ENCODE measurements around the gene IL15.
"Not testable (repeated sequence)": the region's sequence is repeated elsewhere in the genome, so short reads cannot be mapped to it uniquely, and the experiment has no call there.

The IL15 gene

GRCh38 chr4:141703497-141703896, 67.1 kb downstream of the IL15 start:
- DNase-seq (ENCODE audit: low spot score): no peak

DNA sequence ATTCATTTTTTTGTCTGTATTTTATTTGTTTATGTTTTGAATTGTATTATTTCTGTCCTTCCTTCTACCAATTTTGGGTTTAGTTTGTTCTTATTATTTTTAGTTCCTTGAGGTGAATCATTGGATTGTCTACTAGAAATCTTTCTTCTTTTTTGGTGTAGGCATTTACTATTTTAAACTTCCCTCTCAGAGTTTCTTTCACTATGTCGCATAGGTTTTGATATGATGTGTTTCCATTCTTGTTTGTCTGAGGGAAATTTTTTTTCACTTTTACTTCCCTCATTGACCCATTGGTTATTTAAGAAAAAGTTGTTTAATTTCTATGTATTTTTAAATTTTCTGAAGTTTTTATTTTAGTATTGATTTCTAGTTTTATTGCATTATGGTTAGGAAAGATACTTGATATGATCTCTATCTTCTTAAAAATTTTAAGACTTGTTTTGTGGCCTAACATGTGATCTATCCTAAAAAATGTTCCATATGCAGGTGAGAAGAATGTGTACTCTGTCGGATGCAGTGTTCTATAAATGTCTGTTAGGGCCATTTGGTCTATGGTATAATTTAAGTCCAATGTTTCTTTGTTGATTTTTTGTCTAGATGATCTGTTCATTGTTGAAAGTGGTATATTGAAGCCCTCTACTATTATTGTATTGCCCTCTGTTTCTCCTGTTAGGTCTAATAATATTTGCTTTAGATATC, 68.8 kb downstream of the IL15 start:
- DNase-seq (ENCODE audit: low spot score): no peak

GRCh38 chr4:141705747-141706377, 69.5 kb downstream of the IL15 start:
- no peak for DNase-seq (ENCODE audit: low spot score)

- no peak for DNase-seq (ENCODE audit: low spot score)
Observed at GRCh38 chr4:141706445-141706844, 70.1 kb downstream of the IL15 start.

DNA sequence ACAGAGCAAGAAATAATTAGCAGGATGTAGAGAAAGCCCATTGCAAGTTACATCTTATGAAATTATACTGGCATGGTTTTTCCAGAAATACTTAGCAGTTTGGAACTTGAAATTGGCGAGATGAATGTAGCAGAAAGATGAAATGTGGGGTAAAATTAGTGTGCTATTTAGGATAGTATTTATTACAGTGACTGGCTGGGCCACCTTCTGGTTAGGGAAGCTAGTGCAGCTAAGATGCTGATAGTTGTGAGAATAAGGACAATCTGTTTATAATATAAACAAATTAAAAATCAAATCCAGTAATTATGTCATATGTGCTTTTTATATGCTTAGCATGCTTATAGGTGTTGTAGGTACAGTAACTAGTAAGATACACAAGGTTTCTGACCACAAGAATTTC, 74.8 kb downstream of the IL15 start:
- DNase-seq (ENCODE audit: low spot score): peak; percentile 37

GRCh38 chr4:141713185-141713584, 76.8 kb downstream of the IL15 start:
- DNase-seq (ENCODE audit: low spot score): no peak

DNA sequence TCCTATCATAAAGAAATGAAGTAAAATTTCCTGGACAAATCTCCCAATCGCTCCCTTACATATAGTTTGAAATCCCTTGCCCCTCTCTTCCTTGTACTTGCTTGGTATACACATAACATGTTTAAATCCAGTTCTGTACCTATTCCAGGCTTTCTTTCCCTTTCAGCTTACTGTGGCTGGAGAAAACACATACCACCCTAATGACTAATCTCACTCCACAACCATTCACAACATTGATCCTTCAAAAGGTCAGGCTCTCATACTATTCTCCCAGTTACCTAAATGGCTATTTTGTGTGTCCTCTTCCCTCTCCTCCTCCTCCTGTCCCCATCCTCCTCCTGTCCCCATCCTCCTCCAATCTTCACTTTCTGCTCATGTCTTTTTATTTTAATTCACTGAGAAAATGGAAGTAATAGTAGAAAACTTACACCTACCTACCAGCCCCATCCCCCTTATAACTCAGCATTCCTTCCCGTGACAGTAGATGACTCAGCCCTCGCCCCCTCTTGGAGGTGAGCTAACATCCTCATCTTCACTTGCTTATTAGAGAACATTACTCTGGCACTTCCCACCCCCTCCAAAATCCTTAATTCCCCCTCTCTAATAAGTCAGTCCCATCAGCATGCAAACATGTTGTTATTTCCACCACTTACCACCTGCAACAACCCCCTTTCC, 77.5 kb downstream of the IL15 start:
- peak; percentile 40 for DNase-seq (ENCODE audit: low spot score)

DNA sequence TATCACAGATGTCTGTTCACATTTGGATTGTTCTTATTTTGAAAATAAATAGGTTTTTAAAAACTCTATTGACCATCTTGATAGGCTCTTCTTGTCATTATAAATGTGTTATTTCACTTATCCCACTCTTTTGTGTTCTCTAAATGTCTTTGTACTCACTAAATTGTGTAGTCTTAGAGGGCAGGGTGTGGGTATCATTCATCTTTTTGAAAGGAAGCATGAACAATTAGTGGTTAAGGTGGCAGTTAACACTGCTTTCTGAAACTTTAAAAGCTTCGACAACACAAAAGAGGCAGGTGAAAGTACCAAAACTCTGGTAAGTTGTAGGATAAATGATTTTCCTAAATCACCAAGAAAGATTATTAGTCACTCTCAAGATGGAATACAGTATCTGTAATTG, 83.2 kb downstream of the IL15 start:
- no peak for DNase-seq (ENCODE audit: low spot score)

DNA sequence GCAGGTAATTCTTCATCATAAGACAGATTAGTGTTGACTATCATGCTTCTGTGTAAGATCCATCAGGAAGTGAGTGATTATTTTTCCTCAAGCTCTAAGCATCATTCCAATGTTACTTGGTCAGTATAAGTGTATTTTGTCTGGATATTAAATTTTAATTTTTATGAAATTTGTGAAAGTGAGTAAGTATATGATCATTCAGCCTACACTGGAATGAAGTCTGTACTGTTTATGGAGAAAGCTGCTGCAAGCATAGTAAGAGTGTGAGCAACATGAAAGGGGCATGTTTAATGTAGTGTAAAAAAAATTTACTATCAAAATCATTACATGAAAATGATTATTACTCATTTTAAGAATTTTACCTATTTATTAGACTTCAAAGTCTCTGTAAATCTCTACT, 84.8 kb downstream of the IL15 start:
- DNase-seq (ENCODE audit: low spot score): no peak

DNA sequence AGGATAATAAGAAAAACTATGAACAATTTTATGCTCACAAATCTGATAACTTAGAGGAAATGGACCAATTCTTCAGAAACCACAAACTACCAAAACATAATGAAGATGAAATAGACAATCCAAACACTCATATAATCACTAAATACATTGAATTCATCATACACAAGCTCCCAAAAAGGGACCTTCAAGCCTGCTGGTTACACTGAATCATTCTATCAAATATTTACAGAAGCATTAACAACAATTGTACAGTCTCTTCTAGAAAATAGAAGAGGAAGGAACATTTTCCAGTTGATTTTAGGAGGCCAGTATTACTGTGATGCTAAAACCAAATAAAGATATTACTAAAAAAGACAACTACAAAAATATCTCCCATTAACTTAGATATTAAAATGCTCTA, 88.3 kb downstream of the IL15 start:
- no peak for DNase-seq (ENCODE audit: low spot score)

DNA sequence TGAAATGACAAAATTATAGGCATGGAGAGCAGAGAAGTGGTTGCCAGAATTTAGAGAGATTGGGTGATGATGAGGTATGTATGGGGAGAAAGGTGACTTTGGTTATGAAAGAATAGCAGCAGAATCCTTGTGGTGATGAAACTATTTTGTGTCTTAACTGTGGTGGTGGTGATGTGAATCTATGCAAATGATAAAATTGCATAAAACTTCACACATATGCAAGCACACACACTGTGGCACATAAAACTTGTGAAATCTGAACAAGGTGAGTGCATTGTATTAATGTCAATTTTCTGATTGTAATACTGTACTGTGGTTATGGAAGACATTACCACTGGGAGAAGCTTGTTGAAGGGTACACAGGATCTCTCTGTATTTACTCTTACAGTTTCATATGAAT, 91.0 kb downstream of the IL15 start:
- DNase-seq (ENCODE audit: low spot score): no peak

GRCh38 chr4:141730805-141731204, 94.4 kb downstream of the IL15 start:
- no peak for DNase-seq (ENCODE audit: low spot score)

GRCh38 chr4:141731481-141731880, 95.1 kb downstream of the IL15 start:
- DNase-seq (ENCODE audit: low spot score): no peak

GRCh38 chr4:141739636-141740035, 103.3 kb downstream of the IL15 start:
- no peak for DNase-seq (ENCODE audit: low spot score)

GRCh38 chr4:141746026-141746425, 109.6 kb downstream of the IL15 start:
- DNase-seq (ENCODE audit: low spot score): no peak

DNA sequence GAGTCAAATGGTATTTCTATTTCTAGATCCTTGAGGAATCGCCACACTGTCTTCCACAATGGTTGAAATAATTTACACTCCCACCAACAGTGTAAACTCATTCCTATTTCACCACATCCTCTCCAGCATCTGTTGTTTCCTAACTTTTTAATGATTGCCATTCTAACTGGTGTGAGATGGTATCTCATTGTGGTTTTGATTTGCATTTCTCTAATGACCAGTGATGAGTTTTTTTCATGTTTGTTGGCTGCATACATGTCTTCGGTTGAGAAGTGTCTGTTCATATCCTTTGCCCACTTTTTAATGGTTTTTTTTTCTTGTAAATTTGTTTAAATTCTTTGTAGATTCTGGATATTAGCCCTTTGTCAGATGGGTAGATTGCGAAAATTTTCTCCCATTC, 115.4 kb downstream of the IL15 start:
- not testable (repeated sequence) for DNase-seq (ENCODE audit: low spot score)

- DNase-seq (ENCODE audit: low spot score): no peak
Observed at GRCh38 chr4:141757287-141757686, 120.9 kb downstream of the IL15 start.

- DNase-seq (ENCODE audit: low spot score): no peak
Observed at GRCh38 chr4:141759796-141760425, 123.5 kb downstream of the IL15 start.

GRCh38 chr4:141761926-141762325, 125.5 kb downstream of the IL15 start:
- no peak for DNase-seq (ENCODE audit: low spot score)

- DNase-seq (ENCODE audit: low spot score): no peak
Observed at GRCh38 chr4:141763374-141763773, 127.0 kb downstream of the IL15 start.

GRCh38 chr4:141768954-141769353, 132.6 kb downstream of the IL15 start:
- DNase-seq (ENCODE audit: low spot score): peak; percentile 55

- no peak for DNase-seq (ENCODE audit: low spot score)
Observed at GRCh38 chr4:141771889-141772830, 135.8 kb downstream of the IL15 start.
